ENCODE results near the gene TRIM71.

Gene TRIM71

DNA sequence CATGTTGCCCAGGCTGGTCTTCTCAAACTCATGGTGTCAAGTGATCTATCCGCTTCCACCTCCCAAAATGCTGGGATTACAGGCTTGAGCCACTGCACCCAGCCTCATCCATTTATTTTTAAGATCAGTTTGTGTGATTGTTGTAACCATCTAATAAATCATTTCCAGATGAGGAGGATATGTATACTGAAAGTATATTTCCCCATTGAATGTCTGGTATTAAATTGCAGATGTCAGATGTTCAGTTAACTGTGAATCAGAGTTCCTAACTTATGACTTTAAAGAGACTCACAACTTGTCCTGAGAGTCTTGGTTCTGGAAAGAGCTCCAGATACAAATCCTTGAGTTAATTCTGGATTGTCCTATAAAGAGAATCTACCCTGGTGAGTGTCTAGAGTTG lies 62.4 kb downstream of the TRIM71 start:
- peak; percentile 23 for DNase-seq (ENCODE audit: low read depth)
- no peak for TF ChIP-seq CTCF (IDR thresholded peaks at IDR 0.05; ENCODE audit: control insufficient read depth, insufficient read depth, low read depth, low read length, missing control alignments)
- H3K4me3 ChIP-seq (ENCODE audit: control insufficient read depth, low read depth, low read length) = no peak overlapping the region

- no peak for TF ChIP-seq CTCF (IDR thresholded peaks at IDR 0.05; ENCODE audit: control insufficient read depth, insufficient read depth, low read depth, low read length, missing control alignments)
- H3K4me3 ChIP-seq (ENCODE audit: control insufficient read depth, low read depth, low read length) = no peak overlapping the region
- DNase-seq (ENCODE audit: low read depth) = no peak
Measured at GRCh38 chr3:32881624-32882023, 63.8 kb downstream of the TRIM71 start.

DNA sequence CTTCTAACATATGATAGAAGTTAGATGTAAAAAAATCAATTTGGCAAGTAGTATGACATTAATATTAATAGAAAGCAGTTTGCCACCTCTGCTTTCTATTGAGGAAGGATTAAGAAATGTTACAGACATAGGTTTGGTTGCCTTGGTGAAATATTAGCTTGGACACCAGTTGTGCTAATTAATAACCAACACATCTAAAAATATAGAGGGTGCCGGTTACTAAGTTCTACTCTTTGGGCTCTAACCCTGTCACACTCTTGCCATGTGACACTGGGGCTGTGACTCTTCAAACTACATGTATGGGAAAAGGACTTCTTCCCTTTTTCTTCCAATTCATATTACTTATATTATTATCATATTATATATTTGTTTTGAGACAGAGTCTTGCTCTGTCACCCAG lies 64.4 kb downstream of the TRIM71 start:
- no peak for DNase-seq (ENCODE audit: low read depth)
- TF ChIP-seq CTCF (IDR thresholded peaks at IDR 0.05; ENCODE audit: control insufficient read depth, insufficient read depth, low read depth, low read length, missing control alignments) = no peak
- H3K4me3 ChIP-seq (ENCODE audit: control insufficient read depth, low read depth, low read length) = no peak overlapping the region

- H3K4me3 ChIP-seq (ENCODE audit: control insufficient read depth, low read depth, low read length) = no peak overlapping the region
- DNase-seq (ENCODE audit: low read depth) = no peak
- TF ChIP-seq CTCF (IDR thresholded peaks at IDR 0.05; ENCODE audit: control insufficient read depth, insufficient read depth, low read depth, low read length, missing control alignments) = no peak
Measured at GRCh38 chr3:32882603-32883025, 64.8 kb downstream of the TRIM71 start.

GRCh38 chr3:32883817-32884216 lies 66.0 kb downstream of the TRIM71 start:
- no peak overlapping the region for H3K4me3 ChIP-seq (ENCODE audit: control insufficient read depth, low read depth, low read length)
- no peak for TF ChIP-seq CTCF (IDR thresholded peaks at IDR 0.05; ENCODE audit: control insufficient read depth, insufficient read depth, low read depth, low read length, missing control alignments)
- DNase-seq (ENCODE audit: low read depth) = no peak

DNA sequence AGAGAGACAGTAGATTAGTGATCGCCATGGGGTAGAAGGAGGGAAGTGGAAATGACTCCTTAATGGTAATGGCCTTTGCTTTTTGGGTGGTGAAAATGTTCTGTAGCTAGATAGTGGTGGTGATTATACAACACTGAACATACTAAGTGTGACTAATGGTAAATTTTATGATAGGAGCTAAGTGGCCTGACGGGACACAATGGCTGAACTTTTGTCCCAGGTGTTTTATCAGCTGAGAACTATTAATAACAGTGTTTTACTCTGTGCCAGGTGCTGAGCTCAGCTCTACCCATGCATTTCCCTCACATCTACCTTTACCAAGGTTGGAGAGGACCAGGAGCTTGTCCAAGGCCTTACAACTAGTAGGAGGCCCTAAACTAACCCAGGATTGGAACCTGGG lies 66.8 kb downstream of the TRIM71 start:
- DNase-seq (ENCODE audit: low read depth) = no peak
- H3K4me3 ChIP-seq (ENCODE audit: control insufficient read depth, low read depth, low read length) = no peak overlapping the region
- no peak for TF ChIP-seq CTCF (IDR thresholded peaks at IDR 0.05; ENCODE audit: control insufficient read depth, insufficient read depth, low read depth, low read length, missing control alignments)

DNA sequence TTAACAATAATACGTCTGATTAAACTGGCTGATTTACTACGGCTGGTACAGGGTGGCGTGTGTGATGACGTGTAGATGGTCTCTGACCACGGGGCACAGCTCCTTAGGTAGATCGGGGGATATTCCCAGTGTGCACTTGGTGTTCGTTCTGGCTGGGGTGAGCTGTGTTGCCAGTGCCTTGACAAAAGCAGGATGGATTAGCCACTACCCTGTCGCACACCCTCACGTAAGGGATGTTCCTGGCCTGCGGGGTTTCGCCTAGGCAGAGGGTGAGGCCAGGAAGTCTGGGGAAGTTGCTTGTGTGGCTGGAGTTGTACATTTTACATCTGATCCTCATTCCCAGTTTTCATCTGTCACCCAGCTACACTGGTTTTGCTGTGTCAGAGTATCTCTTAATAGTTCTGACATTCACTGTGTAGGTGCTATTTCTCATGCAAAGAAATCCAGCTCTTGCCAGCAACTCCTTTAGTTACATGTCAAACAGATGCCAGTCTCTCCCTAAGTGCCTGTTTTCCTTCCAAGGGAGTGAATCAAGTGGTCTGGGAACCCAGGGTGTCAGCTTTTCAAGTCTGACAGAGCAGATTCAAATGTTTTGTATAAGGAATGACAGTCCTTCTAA lies 67.6 kb downstream of the TRIM71 start:
- no peak for TF ChIP-seq CTCF (IDR thresholded peaks at IDR 0.05; ENCODE audit: control insufficient read depth, insufficient read depth, low read depth, low read length, missing control alignments)
- no peak overlapping the region for H3K4me3 ChIP-seq (ENCODE audit: control insufficient read depth, low read depth, low read length)
- no peak for DNase-seq (ENCODE audit: low read depth)

All from AG09309 (cell line).